OCI-LY7 (cell line): Measurements from ENCODE around the gene IRGC. TPM values are rescaled to one million over a fixed set of nuclear protein-coding genes. Genes with fewer than 3 reads are reported as not detected.

Experiments used
- Bru-seq: library from RNA; stranded (reverse); fragments of 400-500 nt; gene quantifications from one replicate; lab custom pipeline; 2021; lab: Mats Ljungman, UMichigan
- BruChase-seq, 2 experiments: library from RNA; stranded (reverse); fragments of 400-500 nt; gene quantifications; one replicate each; lab custom pipeline; 2021; lab: Mats Ljungman, UMichigan
- BruUV-seq: library from RNA; stranded (reverse); fragments of 400-500 nt; replicated peaks from 2 replicates; lab custom pipeline; 2021; lab: Mats Ljungman, UMichigan
- CTCF ChIA-PET: fragments of 300-600 bp; sonication (Branson Sonifier 250); formaldehyde crosslinking; loops from one replicate; lab custom pipeline; 2022; ENCODE audit warnings: antibody characterized with exemption; ENCODE audit not compliant: unreplicated experiment; lab: Charles Lee
- POLR2A ChIA-PET: fragments of 300-600 bp; sonication (Branson Sonifier 250); formaldehyde crosslinking; loops from one replicate; lab custom pipeline; 2022; ENCODE audit warnings: antibody characterized with exemption; lab: Charles Lee
- DNase-seq: peaks from one replicate; pipeline ENCODE4 v3.0.0-alpha.2; 2015; ENCODE audit warnings: low spot score
- H2AFZ ChIP-seq: fragments of 200-600 bp; sonication (generic), shearing (Covaris generic); 2 replicates; pipeline ENCODE4 v1.6.1; 2014; ENCODE audit warnings: mild to moderate bottlenecking, antibody characterized with exemption, low read length, moderate library complexity
- H3K27ac ChIP-seq: fragments of 200-600 bp; sonication (generic); 2 replicates; pipeline ENCODE4 v1.5.1; 2014; ENCODE audit warnings: mixed run types, low read depth, mild to moderate bottlenecking, moderate library complexity, low read length, inconsistent platforms; ENCODE audit not compliant: poor library complexity, severe bottlenecking
- H3K36me3 ChIP-seq: fragments of 200-600 bp; sonication (generic); 2 replicates; pipeline ENCODE4 v1.6.1; 2014; ENCODE audit warnings: mild to moderate bottlenecking, antibody characterized with exemption, low read length, moderate library complexity, mixed read lengths; ENCODE audit not compliant: insufficient read depth
- H3K4me1 ChIP-seq: fragments of 200-600 bp; sonication (generic); 2 replicates; pipeline ENCODE4 v1.5.1; 2014; ENCODE audit warnings: mild to moderate bottlenecking, low read length; ENCODE audit not compliant: insufficient read depth, poor library complexity, severe bottlenecking
- H3K4me2 ChIP-seq: fragments of 200-600 bp; sonication (generic); 2 replicates; pipeline ENCODE4 v1.6.1; 2014; ENCODE audit warnings: mild to moderate bottlenecking, low read length
- H3K4me3 ChIP-seq: fragments of 200-600 bp; sonication (generic); 2 replicates; pipeline ENCODE4 v1.5.1; 2014; ENCODE audit warnings: mild to moderate bottlenecking, low read depth, low read length; ENCODE audit not compliant: poor library complexity, severe bottlenecking
- H3K79me2 ChIP-seq: fragments of 200-600 bp; sonication (generic); 2 replicates; pipeline ENCODE4 v1.6.1; 2016; ENCODE audit warnings: low read depth, mild to moderate bottlenecking, low read length, moderate library complexity, mixed read lengths; ENCODE audit not compliant: insufficient read depth
- H3K9me2 ChIP-seq: fragments of 200-600 bp; sonication (generic); 2 replicates; pipeline ENCODE4 v1.6.1; 2016; ENCODE audit warnings: mild to moderate bottlenecking, low read length, mixed read lengths; ENCODE audit not compliant: insufficient read depth
- H3K9me3 ChIP-seq: fragments of 200-600 bp; sonication (generic); 2 replicates; pipeline ENCODE4 v1.6.1; 2014; ENCODE audit warnings: mild to moderate bottlenecking, mixed run types, low read length, mixed read lengths
- H4K20me1 ChIP-seq: fragments of 200-600 bp; sonication (generic); 2 replicates; pipeline ENCODE4 v1.6.1; 2014; ENCODE audit warnings: mild to moderate bottlenecking, antibody characterized with exemption, low read length, moderate library complexity, mixed read lengths; ENCODE audit not compliant: insufficient read depth
- EZH2phosphoT487 ChIP-seq: fragments of 200-600 bp; sonication (generic); IDR thresholded peaks from 2 replicates; pipeline ENCODE4 v1.6.1; 2018; ENCODE audit warnings: low read depth, borderline replicate concordance, mild to moderate bottlenecking, mixed run types, antibody characterized with exemption, low read length, moderate library complexity, mixed read lengths
- intact Hi-C: fragments of 100-400 bp; cut with micrococcal nuclease; formaldehyde crosslinking; loops from one replicate; pipeline ENCODE4 v1.10.0; 2022; ENCODE audit not compliant: unreplicated experiment
- long read RNA-seq: library from polyadenylated mRNA; stranded (forward); transcript quantifications from one replicate; pipeline ENCODE4 v2.0.0, GENCODE V29; 2022
- total RNA-seq, 2 experiments: library from RNA; depleted of rRNA in 1 of 2; stranded (reverse); fragments of >200 nt in 1 of 2; shearing (Covaris generic) in 1 of 2; gene quantifications; 2 replicates each; pipeline ENCODE4 v1.2.3, GENCODE V29; 2014 to 2022
- TF ChIP-seq, protein P1 (sequence below): fragments of 200-600 bp; sonication (generic); conservative IDR thresholded peaks from 2 replicates; pipeline ENCODE4 v1.5.1; 2014; ENCODE audit warnings: mild to moderate bottlenecking, antibody characterized with exemption, low read length, moderate library complexity, mixed read lengths

Gene IRGC, protein sequence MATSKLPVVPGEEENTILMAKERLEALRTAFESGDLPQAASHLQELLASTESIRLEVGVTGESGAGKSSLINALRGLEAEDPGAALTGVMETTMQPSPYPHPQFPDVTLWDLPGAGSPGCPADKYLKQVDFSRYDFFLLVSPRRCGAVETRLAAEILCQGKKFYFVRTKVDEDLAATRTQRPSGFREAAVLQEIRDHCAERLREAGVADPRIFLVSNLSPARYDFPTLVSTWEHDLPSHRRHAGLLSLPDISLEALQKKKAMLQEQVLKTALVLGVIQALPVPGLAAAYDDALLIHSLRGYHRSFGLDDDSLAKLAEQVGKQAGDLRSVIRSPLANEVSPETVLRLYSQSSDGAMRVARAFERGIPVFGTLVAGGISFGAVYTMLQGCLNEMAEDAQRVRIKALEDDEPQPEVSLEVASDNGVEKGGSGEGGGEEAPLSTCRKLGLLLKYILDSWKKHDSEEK
- not detected in 2 replicates for total RNA-seq (2014; rRNA removed; shearing (Covaris generic))
- total RNA-seq (2022) = not detected in 2 replicates
- not detected for Bru-seq, nascent RNA
- not detected for BruChase-seq, experiment 1, labeled RNA remaining after a 6-hour chase
- not detected for BruChase-seq, experiment 2, labeled RNA remaining after a 2-hour chase
- long read RNA-seq = 0 reads

DNA sequence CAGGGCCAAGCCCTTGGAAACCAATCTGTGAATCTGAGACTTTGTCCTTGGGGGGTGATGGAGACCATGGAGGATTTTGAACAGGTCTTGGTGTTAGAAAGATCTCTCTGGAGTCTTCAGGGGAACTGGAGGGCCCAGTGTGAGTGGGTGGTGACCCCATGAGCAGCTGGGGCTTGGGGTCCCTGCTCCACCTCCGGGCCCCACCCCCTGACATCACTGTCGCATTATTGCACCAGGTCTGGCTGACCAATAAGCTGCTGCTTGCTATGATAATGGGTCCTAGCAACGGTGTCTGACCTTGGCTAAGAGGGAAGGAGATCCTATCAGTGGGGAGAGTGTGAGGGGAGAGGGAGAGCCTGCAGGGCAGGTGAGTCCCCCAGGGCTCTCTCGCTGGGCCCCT, at the start of gene IRGC:
Gene IRGC (plus strand): TSS at position 301 of the 400 bp plus-strand sequence. CDS start 2,483 bp downstream, outside the sequence.
- POLR2A ChIA-PET = no interaction called here
- no peak within 1 kb of the TSS for H2AFZ ChIP-seq
- H3K4me3 ChIP-seq = no peak within 1 kb of the TSS
- no peaks in the 10 kb centered on the region for H3K4me1 ChIP-seq
- CTCF ChIA-PET = no interaction called here
- no peaks in the 10 kb centered on the region for H4K20me1 ChIP-seq
- no TSS peak for BruUV-seq
- intact Hi-C loops = no loop called here
- no peaks in the 10 kb centered on the region for H3K79me2 ChIP-seq
- no peak for DNase-seq
- TF ChIP-seq EZH2phosphoT487 = no peak
- TF ChIP-seq, protein P1, sequence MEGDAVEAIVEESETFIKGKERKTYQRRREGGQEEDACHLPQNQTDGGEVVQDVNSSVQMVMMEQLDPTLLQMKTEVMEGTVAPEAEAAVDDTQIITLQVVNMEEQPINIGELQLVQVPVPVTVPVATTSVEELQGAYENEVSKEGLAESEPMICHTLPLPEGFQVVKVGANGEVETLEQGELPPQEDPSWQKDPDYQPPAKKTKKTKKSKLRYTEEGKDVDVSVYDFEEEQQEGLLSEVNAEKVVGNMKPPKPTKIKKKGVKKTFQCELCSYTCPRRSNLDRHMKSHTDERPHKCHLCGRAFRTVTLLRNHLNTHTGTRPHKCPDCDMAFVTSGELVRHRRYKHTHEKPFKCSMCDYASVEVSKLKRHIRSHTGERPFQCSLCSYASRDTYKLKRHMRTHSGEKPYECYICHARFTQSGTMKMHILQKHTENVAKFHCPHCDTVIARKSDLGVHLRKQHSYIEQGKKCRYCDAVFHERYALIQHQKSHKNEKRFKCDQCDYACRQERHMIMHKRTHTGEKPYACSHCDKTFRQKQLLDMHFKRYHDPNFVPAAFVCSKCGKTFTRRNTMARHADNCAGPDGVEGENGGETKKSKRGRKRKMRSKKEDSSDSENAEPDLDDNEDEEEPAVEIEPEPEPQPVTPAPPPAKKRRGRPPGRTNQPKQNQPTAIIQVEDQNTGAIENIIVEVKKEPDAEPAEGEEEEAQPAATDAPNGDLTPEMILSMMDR = no peak
- H3K36me3 ChIP-seq = no peaks in the 10 kb centered on the region
- H3K4me2 ChIP-seq = no peak within 1 kb of the TSS
- H3K9me2 ChIP-seq = no peaks in the 10 kb centered on the region
- H3K27ac ChIP-seq = no peak within 1 kb of the TSS
- no peaks in the 10 kb centered on the region for H3K9me3 ChIP-seq

DNA sequence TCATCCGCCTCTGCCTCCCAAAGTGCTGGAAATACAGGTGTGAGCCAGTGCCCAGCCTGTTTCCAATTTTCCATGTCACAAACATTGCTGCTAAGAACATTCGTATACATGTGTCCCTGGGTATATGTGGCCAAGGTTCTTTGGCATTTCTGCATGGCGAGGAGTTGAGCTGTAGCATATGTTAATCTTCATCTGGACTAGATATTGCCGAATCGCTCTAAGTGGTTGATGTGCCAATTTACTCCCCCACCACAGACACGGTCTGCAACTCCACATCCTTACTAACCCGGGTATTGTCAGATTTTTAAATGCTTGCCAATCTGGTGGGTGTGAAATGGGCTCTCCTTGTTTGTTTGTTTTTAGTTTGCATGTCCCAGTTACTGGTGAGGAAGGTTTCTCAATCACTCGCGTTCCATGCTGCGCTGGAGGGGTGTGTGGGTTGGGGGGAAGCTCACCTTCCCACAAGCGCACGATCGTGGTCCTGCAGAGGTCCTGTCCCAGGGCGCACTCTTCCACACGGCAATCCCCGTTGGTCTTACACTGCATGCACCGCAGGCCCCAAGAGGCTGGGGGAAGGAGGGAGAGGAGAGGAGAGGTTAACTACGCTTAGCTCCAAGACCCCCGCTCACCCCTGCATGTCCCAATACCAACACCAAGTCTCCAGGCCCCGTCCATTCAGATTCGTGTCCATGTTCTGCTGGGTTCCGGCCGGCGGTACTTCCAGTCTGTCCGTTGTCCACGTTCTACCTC, 48.6 kb upstream of the IRGC start:
- H3K4me3 ChIP-seq = no peak overlapping the region
- DNase-seq = no peak
- H3K4me2 ChIP-seq = 0 out of 2 replicates have a peak overlapping the region, but pooled peaks have one; percentile 49
- H3K36me3 ChIP-seq = no peaks in the 10 kb centered on the region
- POLR2A ChIA-PET = no interaction called here
- H4K20me1 ChIP-seq = no peaks in the 10 kb centered on the region
- H2AFZ ChIP-seq = no peak overlapping the region
- BruUV-seq = no TSS peak
- TF ChIP-seq, protein P1 = no peak
- no peak for TF ChIP-seq EZH2phosphoT487
- intact Hi-C loops = loop anchor here (10.0 kb wide), 1 partner anchor 58 kb away; no protein-coding TSS in a partner anchor
- CTCF ChIA-PET = no interaction called here
- peaks cover 7% of the 10 kb centered on the region for H3K4me1 ChIP-seq
- no peaks in the 10 kb centered on the region for H3K79me2 ChIP-seq
- no peaks in the 10 kb centered on the region for H3K9me3 ChIP-seq
- no peaks in the 10 kb centered on the region for H3K9me2 ChIP-seq
- no peak overlapping the region for H3K27ac ChIP-seq
